ENCODE measurements around the gene MALT1. TPM values are rescaled to one million over a fixed set of nuclear protein-coding genes. Genes with fewer than 3 reads are reported as not detected.

The MALT1 gene
- total RNA-seq, 4 donors from 2014 or later: 9.9 to 24.8 (median 12.9) TPM

GRCh38 chr18:58697146-58697545, 25.9 kb downstream of the MALT1 start:
- no peak for ATAC-seq

GRCh38 chr18:58698701-58699193, 27.5 kb downstream of the MALT1 start:
- Histone ChIP-seq H3K4me3 (no peak overlapping the region), H3K27ac (no peak overlapping the region), H3K27me3 (no peaks in the 10 kb centered on the region), H3K4me1 (peaks cover 0 to 20% of the 10 kb centered on the region in 2 donors), H3K9me3 (no peaks in the 10 kb centered on the region), H3K36me3 (peaks cover 0 to 35% of the 10 kb centered on the region in 2 donors)
- no peak for DNase-seq
- intact Hi-C loops (cut with DNase I; ENCODE audit: low total_unique reads): no loop called here
- in situ Hi-C loops (cut with MboI; ENCODE audit: low sequenced_read_pairs in 4 of 4): no loop called here
- no peak for ATAC-seq
- no peak for TF ChIP-seq CTCF (IDR thresholded peaks at IDR 0.05 in 4 of 5, conservative IDR thresholded peaks at IDR 0.05 in 1 of 5)
- TF ChIP-seq POLR2A (IDR thresholded peaks at IDR 0.05): no peak

More at GRCh38 chr18:58697146-58697545, 25.9 kb downstream of the MALT1 start:
- Histone ChIP-seq H3K36me3 (peaks cover 0 to 35% of the 10 kb centered on the region in 2 donors), H3K4me1 (peaks cover 0 to 22% of the 10 kb centered on the region in 2 donors), H3K27ac (no peak overlapping the region), H3K4me3 (no peak overlapping the region), H3K9me3 (no peaks in the 10 kb centered on the region), H3K27me3 (no peaks in the 10 kb centered on the region)
- in situ Hi-C loops (cut with MboI; ENCODE audit: low sequenced_read_pairs in 4 of 4): no loop called here
- no peak for TF ChIP-seq CTCF (IDR thresholded peaks at IDR 0.05 in 4 of 5, conservative IDR thresholded peaks at IDR 0.05 in 1 of 5)
- no peak for TF ChIP-seq POLR2A (IDR thresholded peaks at IDR 0.05)
- no peak for DNase-seq
- intact Hi-C loops (cut with DNase I; ENCODE audit: low total_unique reads): no loop called here

GRCh38 chr18:58699551-58699950, 28.3 kb downstream of the MALT1 start:
- Histone ChIP-seq H3K27me3 (no peaks in the 10 kb centered on the region), H3K36me3 (peaks cover 0 to 35% of the 10 kb centered on the region in 2 donors), H3K9me3 (no peaks in the 10 kb centered on the region), H3K4me3 (no peak overlapping the region), H3K27ac (no peak overlapping the region), H3K4me1 (peaks cover 0 to 12% of the 10 kb centered on the region in 2 donors)
- in situ Hi-C loops (cut with MboI; ENCODE audit: low sequenced_read_pairs in 4 of 4): no loop called here
- no peak for ATAC-seq
- intact Hi-C loops (cut with DNase I; ENCODE audit: low total_unique reads): no loop called here
- no peak for DNase-seq
- TF ChIP-seq POLR2A (IDR thresholded peaks at IDR 0.05): no peak
- no peak for TF ChIP-seq CTCF (IDR thresholded peaks at IDR 0.05 in 4 of 5, conservative IDR thresholded peaks at IDR 0.05 in 1 of 5)

GRCh38 chr18:58700209-58700608, 28.9 kb downstream of the MALT1 start:
- H3K27ac ChIP-seq: no peak overlapping the region
- H3K36me3 ChIP-seq: peaks cover 0 to 35% of the 10 kb centered on the region in 2 donors
- intact Hi-C loops (cut with DNase I; ENCODE audit: low total_unique reads) (no loop called here), in situ Hi-C loops (cut with MboI; ENCODE audit: low sequenced_read_pairs in 4 of 4) (no loop called here)
- no peaks in the 10 kb centered on the region for H3K9me3 ChIP-seq
- no peak for ATAC-seq
- no peak for DNase-seq
- no peak for TF ChIP-seq CTCF (IDR thresholded peaks at IDR 0.05 in 4 of 5, conservative IDR thresholded peaks at IDR 0.05 in 1 of 5)
- TF ChIP-seq POLR2A (IDR thresholded peaks at IDR 0.05): no peak
- peaks cover 0 to 6% of the 10 kb centered on the region in 2 donors for H3K4me1 ChIP-seq
- H3K4me3 ChIP-seq: no peak overlapping the region
- H3K27me3 ChIP-seq: no peaks in the 10 kb centered on the region

GRCh38 chr18:58712930-58713329, 41.7 kb downstream of the MALT1 start:
- Histone ChIP-seq H3K9me3 (no peaks in the 10 kb centered on the region), H3K4me3 (no peak overlapping the region), H3K4me1 (no peaks in the 10 kb centered on the region), H3K27ac (no peak overlapping the region), H3K36me3 (peaks cover 0 to 12% of the 10 kb centered on the region in 2 donors), H3K27me3 (no peaks in the 10 kb centered on the region)
- in situ Hi-C loops (cut with MboI; ENCODE audit: low sequenced_read_pairs in 4 of 4) (no loop called here), intact Hi-C loops (cut with DNase I; ENCODE audit: low total_unique reads) (no loop called here)
- ATAC-seq: no peak
- no peak for DNase-seq
- no peak for TF ChIP-seq POLR2A (IDR thresholded peaks at IDR 0.05)
- TF ChIP-seq CTCF (IDR thresholded peaks at IDR 0.05 in 4 of 5, conservative IDR thresholded peaks at IDR 0.05 in 1 of 5): no peak
